Esophagus muscularis mucosa (tissue), 4 donors: ENCODE results near the gene ZNF296. TPM values are rescaled to one million over a fixed set of nuclear protein-coding genes. Genes with fewer than 3 reads are reported as not detected.
"Not testable (repeated sequence)": the region's sequence is repeated elsewhere in the genome, so short reads cannot be mapped to it uniquely, and the experiment has no call there.

Source experiments
- DNase-seq: peaks from one replicate; pipeline ENCODE4 v3.0.0-alpha.2; 2017; ENCODE audit errors: extremely low spot score
- H3K27ac ChIP-seq, 4 donors: fragments of 200-600 bp; sonication (generic); replicated peaks in 1 of 4; 1 replicate in 3 of 4; 2 replicates in 1 of 4; pipeline ENCODE4 v1.5.1; 2016 to 2019; ENCODE audit warnings: mild to moderate bottlenecking in 1 of 4
- H3K27me3 ChIP-seq, 4 donors: fragments of 200-600 bp; sonication (generic); one replicate each; pipeline versions ENCODE4 v1.5.1 to v1.6.0; 2016 to 2019
- H3K36me3 ChIP-seq, 4 donors: fragments of 200-600 bp; sonication (generic); one replicate each; pipeline ENCODE4 v1.5.1; 2016 to 2019
- H3K4me1 ChIP-seq, 4 donors: fragments of 200-600 bp; sonication (generic); one replicate each; pipeline ENCODE4 v1.5.1; 2016 to 2019
- H3K4me3 ChIP-seq, 4 donors: fragments of 200-600 bp; sonication (generic); 1 replicate in 2 of 4; 2 replicates in 2 of 4; pipeline ENCODE4 v1.5.1; 2016 to 2019; ENCODE audit warnings: mild to moderate bottlenecking in 4 of 4, moderate library complexity in 1 of 4
- H3K9me3 ChIP-seq, 4 donors: fragments of 200-600 bp; sonication (generic); 1 replicate in 3 of 4; 2 replicates in 1 of 4; pipeline ENCODE4 v1.5.1; 2016 to 2019
- EP300 ChIP-seq: sonication (generic); formaldehyde crosslinking; IDR thresholded peaks from one replicate; pipeline ENCODE4 v1.6.1; 2017; ENCODE audit warnings: antibody characterized with exemption
- POLR2A ChIP-seq: fragments of 450-650 bp; IDR thresholded peaks from one replicate; pipeline ENCODE4 v1.6.1; 2017; ENCODE audit warnings: antibody characterized with exemption, moderate library complexity, mild to moderate bottlenecking, low read depth
- POLR2AphosphoS5 ChIP-seq, 2 donors: sonication (generic); formaldehyde crosslinking; IDR thresholded peaks; one replicate each; pipeline ENCODE4 v1.6.1; 2017; ENCODE audit warnings: antibody characterized with exemption in 2 of 2
- WGBS: methylation state at CpG from one replicate; pipeline ENCODE4 v1.1.5; 2018; 5-methylcytosine and 5-hydroxymethylcytosine counted together
- intact Hi-C: fragments of 100-400 bp; cut with DNase I; formaldehyde crosslinking; loops from one replicate; pipeline ENCODE4 v1.15.1; 2023
- total RNA-seq, 4 donors: library from RNA; depleted of rRNA; stranded (reverse); fragments of >200 nt; gene quantifications; one replicate each; pipeline versions ENCODE4 v1.1.0 to v1.2.1, GENCODE V29; 2016
- TF ChIP-seq, protein P1 (sequence below), 3 experiments: fragments of 200-600 bp in 2 of 3; fragments of 450-650 bp in 1 of 3; sonication (generic) in 2 of 3; IDR thresholded peaks; one replicate each; pipeline ENCODE4 v1.5.1; 2017 to 2019; ENCODE audit warnings: antibody characterized with exemption in 3 of 3, mild to moderate bottlenecking in 2 of 3, moderate library complexity in 1 of 3

Gene ZNF296
- total RNA-seq, 4 donors from 2014 or later: 0.17 to 0.23 TPM; not detected in 2

DNA sequence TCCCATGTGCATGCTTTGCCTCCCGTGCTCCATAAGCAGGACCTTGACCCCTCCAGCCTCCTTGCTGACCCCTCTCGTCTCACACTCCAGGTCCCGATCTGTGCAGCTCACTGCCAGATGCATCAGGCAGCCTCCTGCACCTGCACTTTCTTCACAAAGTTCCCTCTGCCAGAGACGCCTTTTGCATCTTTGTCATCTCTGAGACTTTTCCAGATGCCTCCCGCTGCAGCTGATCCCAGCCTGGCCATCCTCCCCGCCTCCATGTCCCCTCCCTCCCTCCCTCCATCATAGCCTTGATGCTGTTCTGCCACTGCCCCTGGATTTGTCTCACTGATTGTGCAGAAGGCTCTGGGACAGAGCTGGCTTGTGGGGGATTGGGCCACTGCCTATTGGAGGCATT is 46.6 kb upstream of the ZNF296 start:
- H3K27me3 ChIP-seq: no peaks in the 10 kb centered on the region
- intact Hi-C loops: no loop called here
- TF ChIP-seq EP300: no peak
- TF ChIP-seq POLR2AphosphoS5 (IDR thresholded peaks at IDR 0.05): no peak
- TF ChIP-seq, protein P1, sequence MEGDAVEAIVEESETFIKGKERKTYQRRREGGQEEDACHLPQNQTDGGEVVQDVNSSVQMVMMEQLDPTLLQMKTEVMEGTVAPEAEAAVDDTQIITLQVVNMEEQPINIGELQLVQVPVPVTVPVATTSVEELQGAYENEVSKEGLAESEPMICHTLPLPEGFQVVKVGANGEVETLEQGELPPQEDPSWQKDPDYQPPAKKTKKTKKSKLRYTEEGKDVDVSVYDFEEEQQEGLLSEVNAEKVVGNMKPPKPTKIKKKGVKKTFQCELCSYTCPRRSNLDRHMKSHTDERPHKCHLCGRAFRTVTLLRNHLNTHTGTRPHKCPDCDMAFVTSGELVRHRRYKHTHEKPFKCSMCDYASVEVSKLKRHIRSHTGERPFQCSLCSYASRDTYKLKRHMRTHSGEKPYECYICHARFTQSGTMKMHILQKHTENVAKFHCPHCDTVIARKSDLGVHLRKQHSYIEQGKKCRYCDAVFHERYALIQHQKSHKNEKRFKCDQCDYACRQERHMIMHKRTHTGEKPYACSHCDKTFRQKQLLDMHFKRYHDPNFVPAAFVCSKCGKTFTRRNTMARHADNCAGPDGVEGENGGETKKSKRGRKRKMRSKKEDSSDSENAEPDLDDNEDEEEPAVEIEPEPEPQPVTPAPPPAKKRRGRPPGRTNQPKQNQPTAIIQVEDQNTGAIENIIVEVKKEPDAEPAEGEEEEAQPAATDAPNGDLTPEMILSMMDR (IDR thresholded peaks at IDR 0.05): no peak
- no peak for TF ChIP-seq POLR2A

DNA sequence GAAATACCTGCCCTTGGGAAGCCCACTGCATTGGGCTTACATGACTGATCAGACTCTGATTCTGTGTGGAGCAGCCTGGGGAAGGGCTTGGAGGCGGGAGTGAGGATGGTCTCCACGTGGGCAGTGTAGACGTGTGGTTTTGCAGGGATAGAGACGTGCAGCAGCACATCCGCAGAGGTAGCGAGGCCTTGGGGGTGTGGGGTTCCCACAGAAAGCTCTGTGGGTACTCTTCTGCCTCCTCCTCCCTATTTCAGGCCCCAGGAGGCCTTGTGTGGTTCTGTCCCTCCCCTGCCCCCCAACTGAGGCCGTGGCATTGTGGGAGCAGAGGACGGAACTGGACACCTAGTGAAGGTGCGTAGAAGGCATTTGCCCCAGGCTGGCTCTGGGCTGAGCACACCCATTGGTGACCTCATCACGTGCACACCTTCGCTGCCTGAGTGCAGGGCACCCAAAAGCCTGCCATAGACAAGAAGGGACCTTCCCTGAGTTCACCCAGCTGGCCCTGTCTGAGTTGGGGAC is 45.6 kb upstream of the ZNF296 start:
- WGBS: 85% methylated on average over 7 of the region's 11 CpGs
- H3K4me1 ChIP-seq: peaks cover 0 to 22% (median 13%) of the 10 kb centered on the region in 4 donors
- H3K4me3 ChIP-seq: no peak overlapping the region
- TF ChIP-seq POLR2A (no peak), POLR2AphosphoS5 (IDR thresholded peaks at IDR 0.05) (no peak), EP300 (no peak)
- TF ChIP-seq, protein P1 (IDR thresholded peaks at IDR 0.05): no peak
- H3K9me3 ChIP-seq: no peaks in the 10 kb centered on the region
- no peak for DNase-seq
- no peaks in the 10 kb centered on the region for H3K27me3 ChIP-seq
- intact Hi-C loops: no loop called here
- H3K36me3 ChIP-seq: no peaks in the 10 kb centered on the region
- H3K27ac ChIP-seq: no peak overlapping the region

More for the DNA sequence above, 46.6 kb upstream of the ZNF296 start:
- Histone ChIP-seq H3K36me3 (no peaks in the 10 kb centered on the region), H3K4me3 (no peak overlapping the region), H3K9me3 (no peaks in the 10 kb centered on the region), H3K4me1 (peaks cover 0 to 13% (median 9%) of the 10 kb centered on the region in 4 donors), H3K27ac (no peak overlapping the region)
- 76% methylated on average over 6 of the region's 6 CpGs for WGBS
- no peak for DNase-seq

DNA sequence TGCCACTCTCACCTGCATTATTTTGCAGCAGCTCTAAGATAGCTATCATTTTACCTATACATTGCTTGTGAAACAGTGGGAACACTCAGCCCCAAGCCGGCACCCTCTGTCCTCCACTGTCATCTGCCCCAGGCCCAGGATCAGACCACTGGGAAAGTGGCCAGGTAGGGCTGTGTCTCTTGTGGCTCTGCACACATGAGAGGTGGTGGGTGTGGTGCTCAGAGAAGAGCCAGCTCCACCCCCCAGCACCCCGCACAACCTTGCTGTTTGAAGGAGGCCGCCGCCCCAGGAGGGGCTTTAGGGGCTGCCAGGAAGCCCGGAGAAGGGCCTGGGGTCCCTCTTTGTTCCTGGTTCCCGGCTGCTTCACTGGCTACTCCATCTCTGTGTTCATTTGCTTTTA is 43.3 kb upstream of the ZNF296 start:
- Histone ChIP-seq H3K9me3 (no peaks in the 10 kb centered on the region), H3K27ac (no peak overlapping the region), H3K27me3 (no peaks in the 10 kb centered on the region), H3K4me3 (no peak overlapping the region), H3K36me3 (no peaks in the 10 kb centered on the region), H3K4me1 (peaks cover 0 to 21% (median 10%) of the 10 kb centered on the region in 4 donors)
- intact Hi-C loops: no loop called here
- TF ChIP-seq POLR2A: no peak
- no peak for TF ChIP-seq POLR2AphosphoS5 (IDR thresholded peaks at IDR 0.05)
- no peak for TF ChIP-seq EP300
- TF ChIP-seq, protein P1 (IDR thresholded peaks at IDR 0.05): no peak
- no peak for DNase-seq
- WGBS: 95% methylated on average over 6 of the region's 6 CpGs

DNA sequence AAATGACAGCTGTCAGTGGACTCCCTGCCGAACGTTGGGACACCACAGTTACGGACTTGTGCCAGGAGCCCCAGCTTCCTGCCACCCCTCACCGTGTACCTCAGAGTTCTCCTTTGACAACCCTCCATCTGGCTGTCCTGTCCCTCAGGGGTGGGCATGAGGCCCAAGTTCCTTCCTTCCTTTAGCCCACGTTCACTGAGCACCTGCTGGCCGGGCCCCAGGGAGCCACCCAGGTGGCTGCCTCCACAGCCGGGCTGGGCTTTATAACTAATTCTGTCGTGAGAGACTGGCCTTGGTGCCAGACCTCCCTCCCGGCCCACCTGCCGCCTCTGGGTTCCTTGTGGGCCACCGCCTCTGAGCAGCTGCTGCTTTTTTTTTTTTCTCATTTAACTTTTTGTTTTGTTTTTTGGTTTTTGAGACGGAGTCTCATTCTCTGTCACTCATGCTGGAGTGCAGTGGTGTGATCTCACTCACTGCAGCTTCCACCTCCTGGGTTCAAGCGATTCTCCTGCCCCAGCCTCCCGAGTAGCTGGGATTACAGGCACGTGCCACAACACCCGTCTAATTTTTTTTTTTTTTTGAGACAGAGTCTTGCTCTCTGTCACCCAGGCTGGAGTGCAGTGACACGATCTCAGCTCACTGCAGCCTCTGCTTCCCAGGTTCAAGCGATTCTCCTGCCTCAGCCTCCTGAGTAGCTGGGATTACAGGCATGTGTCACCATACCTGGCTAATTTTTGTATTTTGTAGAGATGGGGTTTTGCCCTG is 42.5 kb upstream of the ZNF296 start:
- WGBS: 56% methylated on average over 18 of the region's 18 CpGs
- H3K9me3 ChIP-seq, H3K27ac ChIP-seq, H3K27me3 ChIP-seq, H3K36me3 ChIP-seq, intact Hi-C loops, H3K4me3 ChIP-seq, DNase-seq: not testable (repeated sequence)
- H3K4me1 ChIP-seq: peaks cover 0 to 25% (median 10%) of the 10 kb centered on the region in 4 donors

DNA sequence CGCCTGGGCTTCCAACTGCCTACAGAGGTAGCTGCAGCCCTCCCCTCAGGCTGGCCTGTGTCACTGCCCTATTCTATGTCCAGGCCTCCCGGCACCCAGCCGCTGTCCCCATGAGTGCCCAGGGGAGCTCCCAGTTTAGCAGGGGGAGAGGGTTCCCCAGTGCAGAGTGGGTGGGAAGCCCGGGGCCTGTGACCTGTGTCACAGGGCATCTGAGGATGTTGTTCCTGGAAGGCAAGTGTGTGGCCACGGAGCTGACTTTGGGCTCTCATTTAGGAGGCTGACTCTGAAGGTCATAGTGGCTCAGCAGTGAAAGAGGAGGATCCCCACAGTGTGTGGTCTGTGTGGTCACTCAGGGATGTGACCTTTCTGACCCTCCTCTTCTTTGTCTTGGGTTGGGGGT is 41.8 kb upstream of the ZNF296 start:
- no peak overlapping the region for H3K4me3 ChIP-seq
- no peaks in the 10 kb centered on the region for H3K36me3 ChIP-seq
- peaks cover 0 to 32% (median 12%) of the 10 kb centered on the region in 4 donors for H3K4me1 ChIP-seq
- 59% methylated on average over 3 of the region's 5 CpGs for WGBS
- TF ChIP-seq POLR2A (no peak), POLR2AphosphoS5 (IDR thresholded peaks at IDR 0.05) (no peak), EP300 (no peak)
- TF ChIP-seq, protein P1 (IDR thresholded peaks at IDR 0.05): no peak
- DNase-seq: no peak
- no peak overlapping the region for H3K27ac ChIP-seq
- intact Hi-C loops: no loop called here
- H3K27me3 ChIP-seq: no peaks in the 10 kb centered on the region
- H3K9me3 ChIP-seq: no peaks in the 10 kb centered on the region
